NK-92 treated with Interleukin-12 subunit alpha and Interleukin-12 subunit beta, amount 100 ng/mL, for 24 hours (cell line): ENCODE measurements around the gene SPATA3.

Experiments used
- DNase-seq: peaks from one replicate; lab custom pipeline; 2025; lab: John Stamatoyannopoulos, UW

The SPATA3 gene

DNA sequence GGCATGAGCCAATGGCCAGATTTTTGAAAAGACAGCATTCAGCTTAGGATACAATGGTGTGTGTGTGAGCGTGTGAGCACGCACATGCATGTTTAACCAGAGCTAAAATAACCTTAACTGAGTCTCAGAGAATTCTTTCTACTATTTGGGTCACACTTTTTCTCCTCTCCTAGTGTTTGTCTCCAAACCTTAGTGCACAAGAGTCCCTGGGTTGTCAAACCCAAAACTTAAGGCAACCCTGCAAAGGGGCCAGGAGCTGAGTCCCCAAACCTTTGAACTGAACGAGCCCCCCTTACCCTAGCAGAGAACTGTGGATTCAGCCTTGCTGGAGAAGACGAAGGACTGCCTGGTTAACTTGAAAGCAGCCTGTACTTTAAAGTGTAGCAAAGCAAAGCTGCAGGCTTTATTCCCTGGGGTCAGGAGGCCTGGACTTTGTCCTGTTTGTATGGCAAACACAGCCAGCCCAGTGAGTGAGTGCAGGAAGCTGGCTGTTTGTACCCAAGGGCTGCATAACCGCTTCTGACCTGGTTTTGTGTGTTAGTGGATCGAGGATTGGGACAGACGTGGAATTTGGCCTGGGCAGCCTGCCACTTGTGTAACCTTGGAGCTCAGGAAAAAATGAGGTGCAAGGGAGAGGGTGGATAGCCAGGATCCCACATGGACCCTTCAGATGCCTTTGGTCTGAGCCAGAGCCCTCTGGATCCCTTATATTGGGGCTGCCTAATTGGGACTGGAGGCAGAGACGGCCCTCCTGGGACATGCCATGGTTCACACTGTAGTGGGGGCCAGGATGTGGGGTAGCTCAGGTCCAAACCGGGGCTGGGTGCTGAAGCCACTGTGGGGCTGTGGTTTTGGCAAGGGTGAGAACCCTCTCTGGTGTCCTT, 54.3 kb downstream of the SPATA3 start:
- peak; percentile 83 for DNase-seq

DNA sequence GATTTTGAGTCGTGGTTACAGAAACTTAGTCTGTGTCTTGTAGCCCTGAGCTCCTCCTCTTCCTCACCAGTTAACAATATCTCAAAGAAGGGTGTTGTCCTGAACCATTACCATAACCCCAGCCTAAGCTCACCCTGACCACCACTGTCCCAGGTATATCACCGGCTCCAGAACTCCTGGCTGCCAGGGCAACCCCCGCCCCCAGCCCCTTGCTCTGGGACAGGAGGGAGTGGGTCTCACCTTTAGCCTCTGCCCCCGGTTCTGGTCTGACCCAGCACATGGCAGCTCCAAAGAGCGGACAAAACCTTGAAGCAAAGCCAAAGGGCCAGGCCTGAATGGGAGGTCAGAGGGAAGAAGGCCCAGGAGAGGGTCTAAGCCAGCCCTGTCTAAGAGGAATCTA, 55.2 kb downstream of the SPATA3 start:
- DNase-seq, result no peak

DNA sequence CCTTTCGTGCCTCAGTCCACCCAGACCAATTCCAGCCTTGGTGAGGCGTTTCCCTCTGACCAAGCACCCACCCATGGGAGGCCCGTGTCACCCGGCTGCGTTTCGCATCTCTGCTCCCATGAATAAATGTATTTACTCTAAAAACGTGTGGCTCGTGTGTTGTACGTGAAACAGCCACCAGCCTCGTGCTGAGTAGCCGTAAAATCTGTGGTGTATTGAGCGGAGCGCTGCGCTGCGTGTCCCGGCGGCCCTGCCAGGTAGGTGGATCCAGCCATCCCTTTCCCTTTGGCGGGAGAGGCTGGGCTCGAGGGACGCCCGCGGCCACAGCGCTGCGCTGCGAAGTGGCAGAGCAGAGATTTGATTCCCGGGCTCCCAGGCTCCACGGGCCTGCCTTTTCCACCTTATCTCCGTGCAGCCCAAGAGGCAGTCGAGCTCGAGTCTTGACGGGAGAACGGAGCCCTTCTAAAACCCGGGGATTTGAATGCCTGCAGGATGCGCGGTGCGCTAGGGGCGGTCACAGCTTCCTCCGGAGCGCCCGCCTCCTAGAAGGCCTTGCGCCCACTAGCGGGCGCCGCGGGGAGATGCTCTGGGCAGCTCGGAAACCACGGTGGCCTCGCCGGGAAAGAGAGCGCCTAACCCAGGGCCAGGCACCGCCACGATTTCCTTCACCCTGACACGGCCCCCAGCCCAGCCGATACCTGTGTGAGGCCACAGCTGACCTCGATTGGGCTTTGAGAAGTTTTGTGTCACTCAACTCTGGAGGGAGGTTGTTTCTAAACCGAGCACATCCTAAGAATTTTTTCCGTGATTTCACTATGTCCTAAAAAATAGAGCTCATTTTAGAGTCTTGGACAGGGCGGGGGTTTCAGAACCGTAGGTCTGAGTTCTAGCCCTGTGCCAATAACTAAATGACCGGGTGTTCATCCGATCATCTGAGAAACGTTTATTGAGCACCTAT, 56.9 kb downstream of the SPATA3 start:
- DNase-seq, result no peak

DNA sequence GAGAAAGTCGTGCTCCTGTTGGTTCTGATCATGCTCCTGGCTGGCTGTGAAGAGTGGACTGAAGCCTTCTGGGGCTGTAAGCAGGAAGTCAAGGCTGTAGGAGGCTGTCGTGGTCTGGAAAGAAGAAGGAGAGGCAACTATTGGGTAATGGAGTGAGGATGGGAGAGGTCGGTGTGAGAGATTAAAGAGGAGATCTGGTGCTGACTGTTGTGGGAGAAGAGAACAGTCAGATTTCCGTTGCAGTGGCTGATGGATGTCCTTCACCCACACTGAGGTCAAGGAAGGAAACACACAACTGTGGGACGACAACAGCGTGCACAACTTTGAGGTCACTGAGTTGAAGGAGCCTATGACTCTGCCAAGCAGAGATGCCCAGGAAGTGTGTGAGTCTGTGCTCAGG, 57.9 kb downstream of the SPATA3 start:
- no peak for DNase-seq

DNA sequence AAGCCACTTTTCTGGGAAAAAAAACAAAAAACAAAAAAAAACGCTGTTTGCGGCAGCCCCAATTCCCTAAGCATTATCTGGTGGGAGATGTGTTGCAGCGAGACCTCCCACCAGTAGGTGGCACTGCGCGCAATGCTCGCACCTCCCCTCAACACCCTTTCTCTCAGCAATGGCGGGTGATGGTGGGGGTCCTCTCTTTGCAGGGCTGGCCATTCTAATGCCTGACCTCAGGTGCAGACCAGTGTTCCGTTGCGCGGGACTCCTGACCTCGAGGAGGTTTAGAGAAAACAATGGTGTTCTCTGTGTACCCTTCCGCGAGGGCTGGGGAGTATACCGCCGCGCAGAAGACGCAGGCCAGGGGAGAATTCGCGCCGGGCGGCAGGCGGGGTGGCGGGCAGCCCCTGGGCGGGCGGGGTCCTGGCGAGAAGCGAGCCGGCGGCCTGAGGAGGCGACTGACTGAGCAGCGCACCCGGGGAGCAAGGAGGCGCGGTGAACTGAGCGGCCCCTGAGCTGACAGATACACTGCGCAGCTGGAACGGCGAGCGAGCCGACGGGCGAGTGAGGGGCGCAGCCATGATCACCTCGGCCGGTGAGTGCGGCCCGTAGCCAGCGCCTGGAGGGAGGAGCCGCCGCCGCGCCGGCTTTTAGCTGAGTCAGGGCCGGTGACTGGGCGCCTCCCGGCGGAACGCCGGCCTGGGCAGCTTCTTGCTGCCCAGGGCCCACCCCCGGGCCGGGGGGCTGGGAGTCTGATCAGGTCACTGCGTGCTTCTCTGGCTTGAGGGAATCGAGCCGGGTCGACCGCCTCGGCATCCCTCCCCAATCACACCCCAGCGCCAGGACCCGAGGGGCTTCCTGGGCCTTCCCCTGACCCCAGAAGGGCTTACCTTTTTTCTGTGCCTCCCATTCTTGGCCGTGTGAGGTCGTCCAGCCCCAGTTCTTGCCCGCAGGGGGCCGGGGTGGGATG, 60.8 kb downstream of the SPATA3 start, which contains the start of gene PSMD1:
Gene PSMD1, plus strand, starts transcription at position 415 of the 964 bp plus-strand sequence. Its CDS starts 159 bp downstream, at position 574.
- DNase-seq, result peak; percentile 89

DNA sequence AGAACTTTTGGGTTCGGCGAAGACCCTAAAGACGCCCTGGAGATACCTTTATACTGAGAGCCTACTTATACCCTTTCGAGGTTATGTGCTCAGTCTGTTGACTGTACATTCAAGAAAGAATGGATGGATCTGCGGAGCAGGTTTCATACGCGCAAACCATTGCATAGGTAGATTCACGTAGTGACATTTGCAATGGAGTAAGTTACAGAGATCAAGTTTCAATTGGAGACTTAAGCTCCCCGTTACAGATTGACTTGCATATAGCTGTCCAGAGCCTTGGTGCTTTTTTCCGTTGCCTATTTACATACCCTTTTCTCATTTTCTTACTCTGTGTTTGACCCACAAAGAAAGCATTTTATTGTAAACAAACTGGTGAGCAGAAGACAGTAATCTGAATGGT, 61.7 kb downstream of the SPATA3 start:
- DNase-seq, result no peak
